Heart right ventricle (tissue), 16 donors: Measurements from ENCODE around the gene ANKRD16. TPM values are rescaled to one million over a fixed set of nuclear protein-coding genes. Genes with fewer than 3 reads are reported as not detected.

Experiments used
- ATAC-seq, 8 donors: fragments of 200-7000 bp; cut with Tn5 transposase; one replicate each; pipeline ENCODE4 v1.9.1; 2020; ENCODE audit warnings: mild to moderate bottlenecking in 8 of 8, moderate library complexity in 8 of 8, moderate number of reproducible peaks in 1 of 8
- DNase-seq, 2 donors: peaks; one replicate each; pipeline ENCODE4 v3.0.0-alpha.2; 2020
- H3K27ac ChIP-seq, 10 donors: fragments of 200-600 bp; sonication (generic) in 2 of 10; one replicate each; pipeline versions ENCODE4 v1.5.0 to v1.8.0; 2020 to 2022; ENCODE audit warnings: mild to moderate bottlenecking in 3 of 10
- H3K27me3 ChIP-seq, 7 donors: fragments of 200-600 bp; one replicate each; pipeline ENCODE4 v1.8.0; 2021 to 2022; ENCODE audit warnings: mild to moderate bottlenecking in 2 of 7
- H3K36me3 ChIP-seq, 9 donors: fragments of 200-600 bp; sonication (generic) in 1 of 9; one replicate each; pipeline versions ENCODE4 v1.5.0 to v1.8.0; 2020 to 2022; ENCODE audit warnings: mild to moderate bottlenecking in 2 of 9
- H3K4me1 ChIP-seq, 9 donors: fragments of 200-600 bp; sonication (generic) in 1 of 9; one replicate each; pipeline versions ENCODE4 v1.5.0 to v1.8.0; 2020 to 2022; ENCODE audit warnings: mild to moderate bottlenecking in 4 of 9
- H3K4me3 ChIP-seq, 10 donors: fragments of 200-600 bp; sonication (generic) in 2 of 10; one replicate each; pipeline versions ENCODE4 v1.5.0 to v1.8.0; 2020 to 2022; ENCODE audit warnings: mild to moderate bottlenecking in 7 of 10, moderate library complexity in 2 of 10
- H3K9me3 ChIP-seq, 11 donors: fragments of 200-600 bp in 10 of 11; sonication (generic) in 2 of 11; one replicate each; pipeline versions ENCODE4 v1.5.0 to v1.8.0; 2013 to 2022; ENCODE audit warnings: mild to moderate bottlenecking in 2 of 11, control low read depth in 1 of 11, moderate library complexity in 1 of 11
- CTCF ChIP-seq, 9 donors: fragments of 200-600 bp; sonication (generic) in 2 of 9; IDR thresholded peaks; one replicate each; pipeline versions ENCODE4 v1.5.0 to v1.8.0; 2021 to 2022; ENCODE audit warnings: antibody characterized with exemption in 9 of 9, mild to moderate bottlenecking in 5 of 9, moderate library complexity in 1 of 9
- WGBS, 2 donors: extraction: QIAGEN DNeasy Blood & Tissue Kit; methylation state at CpG; one replicate each; pipeline ENCODE4 v1.1.7; 2013; ENCODE audit warnings: inconsistent platforms in 1 of 2; 5-methylcytosine and 5-hydroxymethylcytosine counted together
- intact Hi-C, 10 donors: fragments of 100-400 bp; cut with DNase I; formaldehyde crosslinking; loops; one replicate each; pipeline versions ENCODE4 v1.11.1 to v1.14.2; 2022
- polyA plus RNA-seq, 2 donors: library from polyadenylated mRNA; stranded (reverse); fragments of 200-250 nt; gene quantifications; one replicate each; pipeline ENCODE4 v1.2.3, GENCODE V29; 2013
- total RNA-seq, 10 donors: library from RNA; stranded (reverse); fragmentation: NEBNext Ultra II Directional in 3 of 10; extraction: Animal tissue kit (Norgen Biotek cat#: 25700) in 3 of 10; gene quantifications; one replicate each; pipeline versions ENCODE4 v1.2.1 to v1.2.4, GENCODE V29; 2021 to 2023
- donor health status: Arrhythmogenic right ventricular cardiomyopathy.
- donor health status: ischemic (EF 13 %, LVEDD 7.1; RV severe dilation, severe dysfunction).
- donor health status: healthy with polysubstance abuse.
- donor health status: DM: no; HTN: yes; CAD: no.
- donor health status: DM: no; HTN: no; CAD: no.
- donor health status: ischemic (EF 25% LVEDD 6.9; RV normal size, moderate dysfunction).
- donor health status: ischemic (EF 25% LVEDD 5.7; RV mildly dilated, moderate dysfunction).
- donor health status: healthy.
- donor health status: DM: yes; HTN: yes; CAD: no.
- donor health status: Ischemic cardiomyopathy.
- donor health status: ischemic (EF 35%, LVEDD 5.7; RV mildly dilated, moderate dysfunction).
- donor health status: nonischemic (EF 11% LVEDD 7.7; RV severe dilation, severe dysfunction).
- donor health status: DM: yes; HTN: yes; CAD: no.
- donor health status: PGD.
- donor health status: ischemic (EF 29% LVEDD 5.4; RV normal size, mild dysfunction).
- donor health status: nonischemic (EF 23%, LVEDD 6.1; RV moderate dilation, normal function).

ANKRD16 gene
- total and polyA plus RNA-seq, 12 donors = 2.2 to 3.9 (median 3.4) TPM

- H3K4me3 ChIP-seq = no peak overlapping the region
- ATAC-seq (no peak), DNase-seq (no peak)
- no peaks in the 10 kb centered on the region for H3K27me3 ChIP-seq
- peaks cover 0 to 41% (median 14%) of the 10 kb centered on the region in 9 donors for H3K4me1 ChIP-seq
- peaks cover 0 to 11% (median 3%) of the 10 kb centered on the region in 11 donors for H3K9me3 ChIP-seq
- intact Hi-C loops = loop anchor here in 1 of 10 donors (10.0 kb wide), 1 partner anchor 75 kb away; the partner anchor contains the start of gene IL15RA
- peaks cover 0 to 54% (median 6%) of the 10 kb centered on the region in 9 donors for H3K36me3 ChIP-seq
- TF ChIP-seq CTCF (IDR thresholded peaks at IDR 0.05) = no peak
- 90 to 91% methylated on average over 13 of the region's 13 CpGs for WGBS, 2 donors
- H3K27ac ChIP-seq = no peak overlapping the region
These were observed 10.6 kb upstream of the ANKRD16 start for GRCh38 chr10:5900247-5900646.

DNA sequence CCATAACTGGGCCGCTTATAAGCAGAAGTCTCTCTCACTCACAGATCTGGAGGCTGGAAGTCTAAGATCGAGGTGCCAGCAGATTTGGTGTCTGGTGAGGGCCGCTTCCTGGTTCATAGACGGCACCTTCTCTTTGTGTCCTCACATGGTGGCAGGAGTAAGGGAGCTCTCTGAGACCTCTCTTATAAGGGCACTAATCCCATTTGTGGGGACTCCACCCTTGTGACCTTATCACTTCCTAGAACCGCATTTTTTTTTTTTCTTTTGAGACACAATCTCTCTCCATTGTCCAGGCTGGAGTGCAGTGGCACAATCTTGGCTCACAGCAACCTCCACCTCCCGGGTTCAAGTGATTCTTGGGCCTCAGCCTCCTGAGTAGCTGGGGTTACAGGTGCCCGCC is 8.5 kb upstream of the ANKRD16 start:
- intact Hi-C loops = no loop called here
- 91 to 99% methylated on average over 7 of the region's 7 CpGs for WGBS, 2 donors
- TF ChIP-seq CTCF (IDR thresholded peaks at IDR 0.05) = no peak
- Histone ChIP-seq H3K27ac (peak overlapping the region in 1 of 10 donors; percentile 42), H3K36me3 (peaks cover 0 to 62% (median 6%) of the 10 kb centered on the region in 9 donors), H3K27me3 (no peaks in the 10 kb centered on the region), H3K9me3 (peaks cover 0 to 11% (median 3%) of the 10 kb centered on the region in 11 donors), H3K4me3 (no peak overlapping the region), H3K4me1 (peaks cover 0 to 59% (median 23%) of the 10 kb centered on the region in 9 donors)
- ATAC-seq (no peak), DNase-seq (no peak)

GRCh38 chr10:5897504-5897903 is 7.8 kb upstream of the ANKRD16 start:
- TF ChIP-seq CTCF (IDR thresholded peaks at IDR 0.05) = no peak
- intact Hi-C loops = no loop called here
- Histone ChIP-seq H3K9me3 (peaks cover 0 to 11% (median 3%) of the 10 kb centered on the region in 11 donors), H3K4me1 (peaks cover 0 to 59% (median 30%) of the 10 kb centered on the region in 9 donors), H3K27me3 (no peaks in the 10 kb centered on the region), H3K27ac (peak overlapping the region in 1 of 10 donors; percentile 42), H3K36me3 (peaks cover 0 to 61% (median 6%) of the 10 kb centered on the region in 9 donors), H3K4me3 (no peak overlapping the region)
- DNase-seq = no peak
- ATAC-seq = no peak
- 72 to 75% methylated on average over 8 of the region's 8 CpGs for WGBS, 2 donors

GRCh38 chr10:5897053-5897340 is 7.3 kb upstream of the ANKRD16 start:
- Histone ChIP-seq H3K4me1 (peaks cover 0 to 61% (median 35%) of the 10 kb centered on the region in 9 donors), H3K4me3 (no peak overlapping the region), H3K27me3 (no peaks in the 10 kb centered on the region), H3K27ac (peak overlapping the region in 3 of 10 donors; percentile 12 to 91 (median 21)), H3K36me3 (peaks cover 0 to 61% (median 6%) of the 10 kb centered on the region in 9 donors), H3K9me3 (peaks cover 0 to 11% (median 3%) of the 10 kb centered on the region in 11 donors)
- intact Hi-C loops = no loop called here
- DNase-seq = no peak
- ATAC-seq = no peak
- TF ChIP-seq CTCF (IDR thresholded peaks at IDR 0.05) = no peak
- 69 to 75% methylated on average over 4 of the region's 4 CpGs for WGBS, 2 donors
